Measurements from ENCODE around the gene POU2F2. TPM values are rescaled to one million over a fixed set of nuclear protein-coding genes. Genes with fewer than 3 reads are reported as not detected.

Gene POU2F2
- total RNA-seq, 2 donors from 2014 or later = 0.11 to 0.83 TPM

DNA sequence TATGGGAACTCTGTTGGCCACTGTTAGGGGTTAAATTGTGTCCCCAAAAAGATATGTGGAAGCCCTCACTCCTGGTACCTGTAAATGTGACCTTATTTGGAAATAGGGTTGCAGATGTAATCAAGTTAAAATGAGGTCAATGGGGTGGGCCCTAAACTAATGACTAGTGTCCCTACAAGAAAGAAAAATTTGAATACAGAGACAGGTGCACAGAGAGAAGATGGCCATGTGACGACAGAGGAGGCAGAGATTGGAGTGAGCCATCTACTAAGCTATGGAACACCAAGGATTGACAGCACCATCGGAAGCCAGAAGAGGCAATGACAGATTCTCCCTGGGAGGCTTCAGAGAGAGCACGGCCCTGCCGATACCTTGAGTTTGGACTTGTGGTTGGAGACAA is 16.5 kb downstream of the POU2F2 start:
- H3K36me3 ChIP-seq = no peaks in the 10 kb centered on the region
- H3K4me1 ChIP-seq = peaks cover 0 to 14% of the 10 kb centered on the region in 2 donors
- no peak overlapping the region for H3K4me3 ChIP-seq
- H3K9me3 ChIP-seq = no peaks in the 10 kb centered on the region
- DNase-seq (ENCODE audit: low spot score) = no peak
- no peaks in the 10 kb centered on the region for H3K27me3 ChIP-seq
- no peak overlapping the region for H3K27ac ChIP-seq
- TF ChIP-seq, protein P1, sequence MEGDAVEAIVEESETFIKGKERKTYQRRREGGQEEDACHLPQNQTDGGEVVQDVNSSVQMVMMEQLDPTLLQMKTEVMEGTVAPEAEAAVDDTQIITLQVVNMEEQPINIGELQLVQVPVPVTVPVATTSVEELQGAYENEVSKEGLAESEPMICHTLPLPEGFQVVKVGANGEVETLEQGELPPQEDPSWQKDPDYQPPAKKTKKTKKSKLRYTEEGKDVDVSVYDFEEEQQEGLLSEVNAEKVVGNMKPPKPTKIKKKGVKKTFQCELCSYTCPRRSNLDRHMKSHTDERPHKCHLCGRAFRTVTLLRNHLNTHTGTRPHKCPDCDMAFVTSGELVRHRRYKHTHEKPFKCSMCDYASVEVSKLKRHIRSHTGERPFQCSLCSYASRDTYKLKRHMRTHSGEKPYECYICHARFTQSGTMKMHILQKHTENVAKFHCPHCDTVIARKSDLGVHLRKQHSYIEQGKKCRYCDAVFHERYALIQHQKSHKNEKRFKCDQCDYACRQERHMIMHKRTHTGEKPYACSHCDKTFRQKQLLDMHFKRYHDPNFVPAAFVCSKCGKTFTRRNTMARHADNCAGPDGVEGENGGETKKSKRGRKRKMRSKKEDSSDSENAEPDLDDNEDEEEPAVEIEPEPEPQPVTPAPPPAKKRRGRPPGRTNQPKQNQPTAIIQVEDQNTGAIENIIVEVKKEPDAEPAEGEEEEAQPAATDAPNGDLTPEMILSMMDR (IDR thresholded peaks at IDR 0.05) = no peak

DNA sequence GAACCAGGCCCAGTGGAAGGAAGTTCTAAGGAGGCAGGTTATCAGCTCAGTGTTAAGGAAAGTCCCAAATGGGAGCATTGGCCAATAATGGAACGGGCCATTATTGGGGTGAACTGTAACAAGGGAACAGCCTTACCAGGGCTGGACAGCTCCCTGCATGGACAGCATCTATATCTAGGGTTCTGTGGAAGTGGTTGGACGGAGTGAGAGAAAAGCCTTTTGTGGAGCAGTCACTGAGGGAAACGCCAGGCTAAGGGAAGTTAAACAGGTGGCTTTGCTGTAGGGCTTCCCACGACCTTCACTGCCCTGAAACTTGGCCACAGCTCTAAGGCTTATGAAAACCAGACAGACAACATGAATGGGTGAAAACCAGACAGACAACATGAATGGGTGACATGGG is 17.0 kb downstream of the POU2F2 start:
- no peaks in the 10 kb centered on the region for H3K36me3 ChIP-seq
- TF ChIP-seq, protein P1 (IDR thresholded peaks at IDR 0.05) = no peak

DNA sequence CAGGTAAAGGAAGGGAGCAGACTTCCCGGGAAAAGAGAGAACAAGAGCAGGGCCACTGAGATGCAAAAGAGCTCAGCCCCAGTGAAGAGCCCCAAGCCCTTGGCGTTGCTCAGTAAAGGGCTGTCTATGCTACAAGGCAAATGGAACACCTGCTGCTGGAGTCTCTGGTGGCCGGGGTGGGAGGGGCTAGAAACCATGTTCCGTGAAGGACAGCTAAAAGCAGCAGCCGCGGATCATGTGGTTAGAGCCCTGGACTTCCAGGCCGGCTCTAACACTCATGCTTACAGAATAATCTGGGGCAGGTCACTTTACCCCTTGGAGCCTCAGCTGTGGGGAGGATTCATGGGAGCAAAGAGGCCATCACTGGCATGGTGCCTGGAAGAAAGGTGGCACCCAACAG is 17.8 kb downstream of the POU2F2 start:
- H3K4me3 ChIP-seq = no peak overlapping the region
- H3K27ac ChIP-seq = no peak overlapping the region

More for the DNA sequence above, 17.0 kb downstream of the POU2F2 start:
- H3K9me3 ChIP-seq = no peaks in the 10 kb centered on the region
- H3K4me3 ChIP-seq = no peak overlapping the region
- DNase-seq (ENCODE audit: low spot score) = no peak
- H3K27ac ChIP-seq = no peak overlapping the region
- H3K27me3 ChIP-seq = no peaks in the 10 kb centered on the region
- peaks cover 0 to 14% of the 10 kb centered on the region in 2 donors for H3K4me1 ChIP-seq

DNA sequence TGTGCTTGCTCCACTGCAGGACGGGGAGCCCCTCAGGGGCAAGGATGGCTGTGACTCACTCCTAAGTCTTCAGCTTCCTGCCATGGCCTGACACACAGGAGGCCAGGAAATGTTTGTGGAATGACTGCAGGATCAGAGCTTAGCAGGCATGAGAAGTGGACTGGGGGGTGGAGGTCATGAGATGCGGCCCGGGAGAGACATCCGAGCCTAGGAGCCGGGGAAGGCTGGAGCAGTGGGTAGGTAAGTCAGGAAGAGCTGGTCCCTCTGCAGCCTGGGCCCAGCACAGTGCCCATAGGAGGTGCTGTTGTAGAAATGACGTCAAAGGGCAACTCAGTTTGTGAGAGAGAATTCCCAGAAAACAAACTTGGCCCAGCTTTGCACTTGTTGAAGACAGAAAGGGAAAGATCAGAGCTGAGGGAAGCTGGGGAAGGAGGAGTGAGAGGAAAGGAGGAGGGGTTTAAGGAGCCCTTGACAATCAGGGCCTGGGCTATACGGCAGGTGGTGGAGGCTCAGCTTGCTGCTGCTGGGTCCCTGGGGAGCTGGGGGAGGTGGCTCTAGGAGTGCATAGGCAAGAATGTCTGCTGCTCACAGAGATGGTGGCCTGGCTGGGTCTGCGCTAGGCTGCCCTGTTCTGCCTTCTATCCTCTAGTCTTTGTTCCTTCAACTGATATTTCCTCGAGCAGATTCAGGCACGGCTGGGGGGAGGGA is 18.5 kb downstream of the POU2F2 start:
- H3K27me3 ChIP-seq = no peaks in the 10 kb centered on the region
- H3K9me3 ChIP-seq = no peaks in the 10 kb centered on the region
- TF ChIP-seq, protein P1 (IDR thresholded peaks at IDR 0.05) = no peak
- no peak for DNase-seq (ENCODE audit: low spot score)
- no peak overlapping the region for H3K4me3 ChIP-seq
- peaks cover 0 to 18% of the 10 kb centered on the region in 2 donors for H3K4me1 ChIP-seq
- no peaks in the 10 kb centered on the region for H3K36me3 ChIP-seq
- H3K27ac ChIP-seq = peak overlapping the region in 1 of 2 donors; percentile 25

More for the DNA sequence above, 17.8 kb downstream of the POU2F2 start:
- H3K9me3 ChIP-seq = no peaks in the 10 kb centered on the region
- no peaks in the 10 kb centered on the region for H3K36me3 ChIP-seq
- no peak for DNase-seq (ENCODE audit: low spot score)
- H3K4me1 ChIP-seq = peaks cover 0 to 14% of the 10 kb centered on the region in 2 donors
- no peaks in the 10 kb centered on the region for H3K27me3 ChIP-seq
- TF ChIP-seq, protein P1 (IDR thresholded peaks at IDR 0.05) = no peak

DNA sequence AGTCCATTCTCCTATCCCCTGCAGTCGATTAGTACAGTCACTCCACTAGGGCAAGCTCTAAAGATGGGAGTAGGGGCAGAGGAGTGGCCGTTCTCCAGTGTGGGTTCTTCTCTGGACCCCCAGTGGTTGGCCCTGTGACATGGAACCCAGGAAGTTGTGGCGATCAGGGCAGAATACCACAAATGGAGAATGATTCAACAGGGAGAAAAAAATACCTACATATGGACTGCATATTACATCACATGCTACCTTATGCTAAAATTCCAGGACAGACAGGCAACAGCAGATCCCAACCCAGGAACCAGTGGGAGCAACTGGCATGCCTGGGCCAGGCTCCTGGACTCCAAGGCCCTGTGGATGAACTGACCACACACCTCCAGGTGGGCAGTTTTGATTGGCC is 20.4 kb downstream of the POU2F2 start:
- H3K4me3 ChIP-seq = no peak overlapping the region

More for the DNA sequence above, 20.4 kb downstream of the POU2F2 start:
- TF ChIP-seq, protein P1 (IDR thresholded peaks at IDR 0.05) = no peak
- no peaks in the 10 kb centered on the region for H3K9me3 ChIP-seq
- no peak overlapping the region for H3K27ac ChIP-seq
- no peak for DNase-seq (ENCODE audit: low spot score)
- H3K27me3 ChIP-seq = no peaks in the 10 kb centered on the region
- peaks cover 0 to 22% of the 10 kb centered on the region in 2 donors for H3K4me1 ChIP-seq
- no peaks in the 10 kb centered on the region for H3K36me3 ChIP-seq

All from right atrium auricular region (tissue), 2 donors.